HG03571 (cell line): ENCODE results near the gene OR52M1.

Experiments
- ATAC-seq: cut with Tn5 transposase; IDR thresholded peaks from one replicate; pipeline ENCODE4 v1.9.1; 2021; ENCODE audit not compliant: unreplicated experiment

Gene OR52M1

GRCh38 chr11:4565371-4565770 is 20.4 kb downstream of the OR52M1 start:
- no peak for ATAC-seq

GRCh38 chr11:4569075-4569474 is 24.1 kb downstream of the OR52M1 start:
- no peak for ATAC-seq

GRCh38 chr11:4576880-4577279 is 31.9 kb downstream of the OR52M1 start:
- ATAC-seq: no peak

DNA sequence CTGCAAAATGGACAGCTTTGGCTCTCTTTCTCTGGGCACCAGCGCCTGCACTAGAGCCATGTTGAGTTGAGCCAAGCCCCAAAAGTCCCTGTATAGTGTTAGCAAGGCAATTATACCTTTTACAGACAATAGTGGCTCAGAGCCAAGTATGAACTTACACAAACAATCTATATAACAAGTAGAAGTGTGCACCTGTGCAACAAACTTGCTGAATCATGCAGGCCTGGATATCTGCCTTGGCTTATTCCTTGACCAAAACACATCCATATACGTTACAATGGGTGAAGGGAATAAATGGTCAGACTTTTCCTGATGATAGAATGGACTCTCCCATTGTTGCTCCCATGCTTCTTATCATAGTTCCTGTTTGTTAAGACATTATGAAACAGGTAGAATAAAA is 32.8 kb downstream of the OR52M1 start:
- ATAC-seq: no peak

DNA sequence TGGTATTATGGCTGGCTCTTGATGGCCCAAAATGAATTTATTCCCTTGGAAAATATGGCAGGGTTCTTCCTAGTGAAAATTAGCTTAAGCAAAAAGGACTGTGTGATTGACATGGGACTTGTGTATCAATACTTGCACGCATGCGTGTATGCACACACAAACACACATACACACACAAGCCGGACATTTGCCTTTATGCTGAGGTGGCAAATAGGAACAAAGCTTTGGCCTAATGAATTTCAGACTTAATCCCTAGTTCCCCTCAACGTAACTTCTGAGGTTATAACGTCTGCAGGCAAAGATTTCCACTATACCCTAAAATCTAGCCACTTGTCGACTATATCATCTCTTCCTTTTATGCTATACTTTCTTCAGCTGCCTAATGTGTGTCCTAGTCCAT is 33.6 kb downstream of the OR52M1 start:
- ATAC-seq: no peak

- no peak for ATAC-seq
These were observed 35.1 kb downstream of the OR52M1 start for GRCh38 chr11:4580124-4580523.

DNA sequence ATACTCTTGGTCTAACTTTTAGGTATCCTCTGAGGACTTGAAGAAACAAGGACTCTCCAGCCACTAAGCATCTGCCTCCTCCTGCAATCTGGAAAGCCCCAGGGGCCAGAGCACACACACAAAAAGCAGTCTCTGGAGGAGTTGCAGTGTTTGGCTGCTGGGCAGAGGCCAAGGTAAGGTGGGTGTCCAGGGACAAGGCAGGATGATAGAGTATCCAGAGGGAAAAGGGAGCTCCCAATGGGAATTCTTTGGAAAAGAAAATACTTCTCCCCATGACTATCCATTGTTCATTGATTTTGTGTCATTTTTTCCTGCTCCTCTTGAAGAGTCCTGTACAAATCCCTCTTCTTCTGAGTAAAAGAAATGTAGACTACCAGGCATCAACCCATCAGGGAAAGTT is 36.5 kb downstream of the OR52M1 start, which contains the start of gene OR52I2:
Gene OR52I2, plus strand, starts transcription at position 301 of the 400 bp plus-strand sequence.
- no peak for ATAC-seq

- ATAC-seq: no peak
These were observed 44.0 kb downstream of the OR52M1 start for GRCh38 chr11:4589017-4589416.

DNA sequence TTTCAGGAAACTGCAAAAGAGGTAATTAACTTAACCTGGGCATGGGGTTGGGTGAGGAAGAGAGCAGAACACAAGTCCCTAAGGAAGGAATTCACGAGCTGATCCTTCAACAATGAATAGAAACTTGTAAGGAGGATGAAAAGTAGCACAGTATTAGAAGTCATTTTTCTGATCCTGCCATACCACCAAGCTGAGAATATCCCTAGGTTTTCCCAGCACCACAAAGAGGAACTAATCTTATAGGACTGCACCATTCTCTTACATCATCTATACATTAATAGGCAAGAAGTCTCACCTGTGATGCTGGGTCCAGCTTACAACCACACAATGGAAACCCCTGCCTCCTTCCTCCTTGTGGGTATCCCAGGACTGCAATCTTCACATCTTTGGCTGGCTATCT is 48.7 kb downstream of the OR52M1 start, which contains the start of gene OR52I1:
Gene OR52I1, plus strand, starts transcription at position 301 of the 400 bp plus-strand sequence. Its CDS starts 0 bp downstream, at position 301.
- ATAC-seq: no peak
